ENCODE measurements around the gene ZNF496. TPM values are rescaled to one million over a fixed set of nuclear protein-coding genes. Genes with fewer than 3 reads are reported as not detected.

The ZNF496 gene
- total RNA-seq, 1 experiment from 2014 or later: 36.4 TPM

- no peak overlapping the region for H3K27ac Mint-ChIP-seq (ENCODE audit: unreplicated experiment)
- POLR2A ChIA-PET: no interaction called here
- H3K27me3 Mint-ChIP-seq (ENCODE audit: insufficient read depth, unreplicated experiment): peaks cover 3% of the 10 kb centered on the region
- Histone ChIP-seq H3K27me3 (replicated peaks; ENCODE audit: control insufficient read depth, insufficient read depth, low read length) (no peaks in the 10 kb centered on the region), H3K9me3 (peaks cover 5% of the 10 kb centered on the region; the same call in 1 of the 2 replicates), H3K4me1 (no peaks in the 10 kb centered on the region), H3K4me3 (ENCODE audit: low read depth, low read length) (no peak overlapping the region), H3K36me3 (ENCODE audit: control insufficient read depth, insufficient read depth, low read length) (no peaks in the 10 kb centered on the region)
- no TSS peak for BruUV-seq (replicated peaks)
- no peak for TF ChIP-seq CTCF (IDR thresholded peaks at IDR 0.05; ENCODE audit: insufficient read depth in 1 of 2, low read depth in 1 of 2, low read length in 1 of 2, severe bottlenecking in 1 of 2, unreplicated experiment in 1 of 2)
- CTCF ChIA-PET: no interaction called here
- H3K9me3 Mint-ChIP-seq (ENCODE audit: unreplicated experiment): peaks cover 24% of the 10 kb centered on the region
- H3K4me1 Mint-ChIP-seq (ENCODE audit: low read depth, unreplicated experiment): no peaks in the 10 kb centered on the region
- intact Hi-C loops (cut with micrococcal nuclease; ENCODE audit: unreplicated experiment): no loop called here
- DNase-seq: no peak
- H3K4me3 Mint-ChIP-seq (ENCODE audit: unreplicated experiment): no peak overlapping the region
- H3K36me3 Mint-ChIP-seq (ENCODE audit: insufficient read depth, unreplicated experiment): no peaks in the 10 kb centered on the region
These were observed 84.1 kb downstream of the ZNF496 start for GRCh38 chr1:247247568-247247967.

Other genes starting within 250 kb of the ZNF496 start
- 8.3 and 9.1 TPM in 2 replicates for gene ZNF669, start 227.5 kb downstream of the ZNF496 start, total RNA-seq (2022)
- 47.5 and 52.9 TPM in 2 replicates for gene ZNF124, start 159.8 kb downstream of the ZNF496 start, total RNA-seq (2022)
- not detected in 2 replicates for gene VN1R5, start 75.8 kb downstream of the ZNF496 start, total RNA-seq (2022)
- gene NLRP3, start 84.3 kb upstream of the ZNF496 start, total RNA-seq (2022): not detected in 2 replicates
- gene OR2B11, start 126.2 kb upstream of the ZNF496 start, total RNA-seq (2022): not detected in 2 replicates
- not detected in 2 replicates for gene OR2C3, start 204.6 kb upstream of the ZNF496 start, total RNA-seq (2022)
- not detected in 2 replicates for gene GCSAML, start 217.3 kb upstream of the ZNF496 start, total RNA-seq (2022)